Measurements from ENCODE around the gene IL1RAPL2.
A peak's percentile ranks its signal among the peaks of the same experiment; 100 is the strongest.

Gene IL1RAPL2

GRCh38 chrX:105533951-105534350 is 968.0 kb downstream of the IL1RAPL2 start:
- TF ChIP-seq, protein P1, sequence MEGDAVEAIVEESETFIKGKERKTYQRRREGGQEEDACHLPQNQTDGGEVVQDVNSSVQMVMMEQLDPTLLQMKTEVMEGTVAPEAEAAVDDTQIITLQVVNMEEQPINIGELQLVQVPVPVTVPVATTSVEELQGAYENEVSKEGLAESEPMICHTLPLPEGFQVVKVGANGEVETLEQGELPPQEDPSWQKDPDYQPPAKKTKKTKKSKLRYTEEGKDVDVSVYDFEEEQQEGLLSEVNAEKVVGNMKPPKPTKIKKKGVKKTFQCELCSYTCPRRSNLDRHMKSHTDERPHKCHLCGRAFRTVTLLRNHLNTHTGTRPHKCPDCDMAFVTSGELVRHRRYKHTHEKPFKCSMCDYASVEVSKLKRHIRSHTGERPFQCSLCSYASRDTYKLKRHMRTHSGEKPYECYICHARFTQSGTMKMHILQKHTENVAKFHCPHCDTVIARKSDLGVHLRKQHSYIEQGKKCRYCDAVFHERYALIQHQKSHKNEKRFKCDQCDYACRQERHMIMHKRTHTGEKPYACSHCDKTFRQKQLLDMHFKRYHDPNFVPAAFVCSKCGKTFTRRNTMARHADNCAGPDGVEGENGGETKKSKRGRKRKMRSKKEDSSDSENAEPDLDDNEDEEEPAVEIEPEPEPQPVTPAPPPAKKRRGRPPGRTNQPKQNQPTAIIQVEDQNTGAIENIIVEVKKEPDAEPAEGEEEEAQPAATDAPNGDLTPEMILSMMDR (conservative IDR thresholded peaks at IDR 0.05; ENCODE audit: low read depth, low read length), result no peak
- H3K4me3 ChIP-seq (ENCODE audit: low read depth, low read length), result no peak overlapping the region
- no peak for DNase-seq (ENCODE audit: low read depth)

GRCh38 chrX:105543283-105543682 is 977.3 kb downstream of the IL1RAPL2 start:
- no peak for DNase-seq (ENCODE audit: low read depth)
- no peak overlapping the region for H3K4me3 ChIP-seq (ENCODE audit: low read depth, low read length)
- TF ChIP-seq, protein P1 (conservative IDR thresholded peaks at IDR 0.05; ENCODE audit: low read depth, low read length), result no peak

GRCh38 chrX:105550043-105550663 is 984.2 kb downstream of the IL1RAPL2 start:
- TF ChIP-seq, protein P1 (conservative IDR thresholded peaks at IDR 0.05; ENCODE audit: low read depth, low read length), result no peak
- no peak overlapping the region for H3K4me3 ChIP-seq (ENCODE audit: low read depth, low read length)
- DNase-seq (ENCODE audit: low read depth), result no peak

- DNase-seq (ENCODE audit: low read depth), result peak; percentile 28
- TF ChIP-seq, protein P1 (conservative IDR thresholded peaks at IDR 0.05; ENCODE audit: low read depth, low read length), result peak; percentile 13
- H3K4me3 ChIP-seq (ENCODE audit: low read depth, low read length), result no peak overlapping the region
Observed at GRCh38 chrX:105552395-105552794, 986.4 kb downstream of the IL1RAPL2 start.

- DNase-seq (ENCODE audit: low read depth), result no peak
- no peak overlapping the region for H3K4me3 ChIP-seq (ENCODE audit: low read depth, low read length)
- TF ChIP-seq, protein P1 (conservative IDR thresholded peaks at IDR 0.05; ENCODE audit: low read depth, low read length), result no peak
Observed at GRCh38 chrX:105553118-105553517, 987.1 kb downstream of the IL1RAPL2 start.

- DNase-seq (ENCODE audit: low read depth), result peak; percentile 86
- no peak overlapping the region for H3K4me3 ChIP-seq (ENCODE audit: low read depth, low read length)
- TF ChIP-seq, protein P1 (conservative IDR thresholded peaks at IDR 0.05; ENCODE audit: low read depth, low read length), result no peak
Observed at GRCh38 chrX:105564501-105564900, 998.5 kb downstream of the IL1RAPL2 start.

- TF ChIP-seq, protein P1 (conservative IDR thresholded peaks at IDR 0.05; ENCODE audit: low read depth, low read length), result no peak
- H3K4me3 ChIP-seq (ENCODE audit: low read depth, low read length), result no peak overlapping the region
- DNase-seq (ENCODE audit: low read depth), result peak; percentile 12
Observed at GRCh38 chrX:105565856-105566255, 999.9 kb downstream of the IL1RAPL2 start.

All from choroid plexus epithelial cell (primary cell).